GM18507 (cell line): ENCODE measurements around the gene KBTBD12.

Source experiments
- DNase-seq: peaks from one replicate; pipeline ENCODE4 v3.0.0; 2011; ENCODE audit warnings: low read depth; ENCODE audit not compliant: insufficient read length; ENCODE audit errors: extremely low spot score
- FAIRE-seq: peaks from 2 replicates; lab custom pipeline; 2011; peaks lifted over from hg19 to GRCh38; lab: Jason Lieb, UNC

The KBTBD12 gene

DNA sequence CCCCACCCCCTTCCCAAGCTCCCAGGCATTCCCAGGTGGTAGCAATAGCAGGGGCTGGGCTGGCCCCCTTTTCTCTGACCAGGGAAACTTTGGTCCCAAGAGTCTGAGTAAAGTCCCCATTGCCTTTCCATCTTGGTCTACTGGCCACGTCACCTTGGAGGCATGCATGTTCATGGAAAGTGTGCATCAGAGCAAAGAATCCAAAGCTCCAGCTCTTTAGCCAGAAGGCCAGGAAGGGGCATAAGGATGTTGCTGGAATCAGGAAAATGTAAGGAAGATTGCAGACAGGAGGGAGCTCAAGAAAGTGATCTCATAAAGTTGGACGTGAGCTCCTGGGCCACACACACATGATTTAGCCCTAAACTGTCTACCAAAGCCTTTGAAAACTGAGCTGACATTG lies 63.6 kb downstream of the KBTBD12 start:
- no peak for DNase-seq
- no peak for FAIRE-seq

GRCh38 chr3:127979473-127979872 lies 64.4 kb downstream of the KBTBD12 start:
- FAIRE-seq (no peak), DNase-seq (no peak)

DNA sequence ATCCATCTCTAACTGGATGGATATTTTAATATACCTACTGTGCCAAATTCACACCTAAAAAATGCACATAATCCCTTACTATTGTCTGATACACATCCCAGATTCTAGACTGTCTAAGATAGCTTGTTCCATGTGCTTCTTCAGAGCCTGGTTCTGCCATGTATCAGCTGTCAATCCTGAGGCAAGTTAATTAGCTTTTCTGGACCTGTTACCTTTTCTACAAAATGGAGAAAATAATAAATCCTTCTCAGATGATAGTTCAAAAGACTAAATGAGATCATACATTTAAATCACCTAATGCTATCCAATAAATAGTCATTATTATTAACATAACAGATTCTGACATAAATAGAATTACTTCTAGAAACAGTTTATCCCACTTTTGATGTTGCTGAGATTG lies 66.1 kb downstream of the KBTBD12 start:
- FAIRE-seq, result no peak
- DNase-seq, result no peak

- no peak for FAIRE-seq
- DNase-seq, result no peak
Measured at GRCh38 chr3:127982155-127982554, 67.1 kb downstream of the KBTBD12 start.

DNA sequence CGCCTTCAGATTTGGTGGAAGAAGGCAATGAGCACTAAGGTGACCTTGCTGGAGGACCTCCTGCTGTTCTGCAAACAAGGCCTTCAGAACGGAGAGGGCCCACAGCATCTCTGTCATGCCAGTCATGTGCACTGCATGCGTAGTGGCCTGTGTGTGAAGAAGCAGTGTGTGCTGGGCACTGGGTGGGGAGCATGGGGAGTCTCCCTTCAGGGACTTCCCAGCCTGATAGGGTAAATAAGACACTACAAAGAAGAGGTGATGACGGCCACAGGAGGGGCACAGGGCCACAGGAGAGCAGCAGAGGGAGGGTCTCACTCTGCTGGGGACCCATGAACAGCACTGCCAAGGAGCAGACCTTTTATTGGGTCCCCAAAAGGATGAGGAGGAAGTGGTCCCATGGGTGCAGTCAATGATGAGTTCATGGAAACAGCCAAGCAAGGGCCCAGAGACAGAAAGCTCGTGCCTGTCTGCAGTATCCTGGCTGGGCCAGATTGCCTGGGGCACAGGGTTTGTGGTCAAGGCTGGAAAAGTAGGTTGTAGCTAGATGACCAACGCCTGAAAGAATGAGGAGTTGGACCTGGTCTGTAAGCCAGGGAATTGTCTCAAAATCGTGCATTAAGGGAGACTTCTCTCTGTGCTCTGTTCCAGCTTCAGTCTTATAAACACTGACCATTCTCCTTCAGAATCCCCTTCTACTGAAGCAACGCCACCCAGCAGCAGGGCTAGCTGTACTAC lies 69.4 kb downstream of the KBTBD12 start:
- FAIRE-seq, result no peak
- DNase-seq, result no peak

GRCh38 chr3:127985216-127985615 lies 70.2 kb downstream of the KBTBD12 start:
- no peak for DNase-seq
- FAIRE-seq, result no peak

GRCh38 chr3:127985655-127986225 lies 70.7 kb downstream of the KBTBD12 start:
- no peak for FAIRE-seq
- DNase-seq, result no peak

DNA sequence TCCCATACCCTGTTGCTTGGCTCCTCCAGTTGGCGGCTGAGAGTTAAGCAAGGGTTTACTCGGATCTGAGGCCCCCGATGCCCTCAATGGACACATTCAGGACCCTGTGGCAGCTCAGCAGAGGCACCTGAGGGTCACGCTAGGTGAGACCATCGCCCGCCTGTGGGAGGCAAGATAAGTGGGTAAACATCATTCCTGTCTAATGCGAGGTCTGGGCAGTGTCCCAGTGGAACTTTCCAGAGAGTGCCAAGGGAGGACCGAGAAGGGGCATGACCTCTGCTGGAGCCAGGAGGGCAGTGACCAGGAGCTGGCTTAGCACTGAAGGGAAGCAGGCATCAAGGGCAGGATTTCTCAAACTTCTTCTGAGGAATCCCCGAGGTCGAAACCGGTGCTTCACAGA lies 71.8 kb downstream of the KBTBD12 start:
- DNase-seq, result no peak
- FAIRE-seq, result no peak

DNA sequence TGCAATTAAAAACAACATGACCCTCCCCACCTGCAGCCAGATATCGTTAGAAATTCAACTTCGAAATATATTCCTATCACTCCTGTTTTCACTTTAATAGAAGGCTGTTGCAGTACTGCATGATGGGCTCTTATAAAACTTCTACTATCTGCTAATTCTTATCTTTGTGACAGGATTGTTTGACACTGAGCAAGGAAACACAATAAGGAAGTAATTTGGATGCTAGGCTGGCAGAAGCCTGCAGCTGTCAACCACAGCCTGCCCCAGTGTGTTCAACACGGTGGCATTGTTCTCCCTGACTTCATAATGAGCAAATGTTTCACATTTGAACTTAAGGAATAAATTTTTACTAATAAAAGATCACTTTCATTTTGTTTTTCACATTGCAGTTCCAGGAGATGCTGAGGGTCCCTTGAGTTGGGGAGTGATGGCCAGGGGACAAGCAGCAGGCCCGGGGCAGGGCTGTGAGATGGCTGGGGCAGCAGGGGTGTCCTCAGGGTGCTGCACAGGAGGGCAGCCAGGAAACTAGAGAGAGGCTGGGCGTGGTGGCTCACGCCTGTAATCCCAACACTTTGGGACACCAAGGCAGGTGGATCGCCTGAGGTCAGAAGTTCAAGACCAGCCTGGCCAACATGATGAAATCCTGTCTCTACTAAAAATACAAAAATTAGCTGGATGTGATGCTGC lies 72.4 kb downstream of the KBTBD12 start:
- DNase-seq (no peak), FAIRE-seq (no peak)

GRCh38 chr3:127988770-127989557 lies 73.9 kb downstream of the KBTBD12 start:
- DNase-seq, result no peak
- FAIRE-seq, result no peak

- DNase-seq (no peak), FAIRE-seq (no peak)
Measured at GRCh38 chr3:127990051-127990450, 75.0 kb downstream of the KBTBD12 start.

DNA sequence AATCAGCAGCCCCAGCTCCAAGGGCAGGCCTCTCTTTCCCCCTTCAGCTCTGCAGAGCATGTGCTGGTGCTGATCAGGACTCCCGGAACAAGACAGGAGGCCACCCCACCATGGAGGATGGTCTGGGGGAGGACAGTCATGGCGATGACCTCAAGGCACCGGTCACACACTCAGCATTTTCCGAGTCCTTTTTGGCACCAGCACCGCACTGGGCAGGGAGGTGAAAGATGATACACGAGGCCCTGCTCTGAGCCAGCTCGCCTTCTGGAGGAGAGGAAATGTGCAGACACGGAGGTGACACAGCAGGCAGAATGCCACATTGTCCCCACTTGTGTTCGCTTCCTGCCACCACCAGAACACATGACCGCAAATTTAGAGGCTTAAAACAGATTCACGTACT lies 75.4 kb downstream of the KBTBD12 start:
- FAIRE-seq (no peak), DNase-seq (no peak)

DNA sequence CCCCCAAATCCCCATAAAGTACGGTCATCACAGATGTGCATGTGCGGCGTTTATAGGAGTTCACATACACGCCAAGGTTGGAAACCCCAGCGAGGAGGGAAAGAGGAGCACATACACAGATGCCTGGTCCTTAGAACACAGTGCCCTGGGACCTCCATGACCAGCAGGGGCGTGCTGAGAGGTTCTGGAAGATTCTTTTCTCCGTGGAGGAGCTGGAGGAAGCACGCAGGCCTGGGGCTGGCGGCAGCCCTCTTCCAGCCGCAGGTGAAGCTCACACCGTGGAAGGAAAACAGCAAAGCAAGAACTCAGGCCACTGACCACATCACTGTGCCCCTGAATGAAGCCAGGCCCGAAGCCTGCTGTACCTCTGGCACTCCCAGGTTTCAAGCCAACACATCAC lies 76.2 kb downstream of the KBTBD12 start:
- DNase-seq (no peak), FAIRE-seq (no peak)

GRCh38 chr3:127991681-127992080 lies 76.6 kb downstream of the KBTBD12 start:
- DNase-seq (no peak), FAIRE-seq (no peak)

DNA sequence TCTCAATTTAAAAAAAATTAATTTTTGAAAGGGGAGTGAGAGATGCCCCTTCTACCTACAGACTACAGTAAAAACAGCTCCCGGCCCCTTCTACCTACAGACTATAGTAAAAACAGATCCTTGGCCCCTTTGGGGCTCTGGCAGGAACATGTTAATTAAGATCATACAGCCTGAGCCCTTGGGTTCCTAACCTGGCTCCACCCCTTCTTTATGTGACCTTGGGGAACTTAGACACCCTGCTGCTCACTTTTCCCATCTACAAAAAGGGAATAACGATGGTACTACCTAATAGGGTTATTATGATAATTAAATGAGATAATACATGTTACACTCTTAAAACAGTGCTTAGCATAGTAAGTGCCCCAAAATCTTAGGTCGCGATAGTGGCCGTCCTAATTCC lies 77.1 kb downstream of the KBTBD12 start:
- FAIRE-seq (no peak), DNase-seq (no peak)

GRCh38 chr3:127994011-127994410 lies 79.0 kb downstream of the KBTBD12 start:
- FAIRE-seq (no peak), DNase-seq (no peak)

DNA sequence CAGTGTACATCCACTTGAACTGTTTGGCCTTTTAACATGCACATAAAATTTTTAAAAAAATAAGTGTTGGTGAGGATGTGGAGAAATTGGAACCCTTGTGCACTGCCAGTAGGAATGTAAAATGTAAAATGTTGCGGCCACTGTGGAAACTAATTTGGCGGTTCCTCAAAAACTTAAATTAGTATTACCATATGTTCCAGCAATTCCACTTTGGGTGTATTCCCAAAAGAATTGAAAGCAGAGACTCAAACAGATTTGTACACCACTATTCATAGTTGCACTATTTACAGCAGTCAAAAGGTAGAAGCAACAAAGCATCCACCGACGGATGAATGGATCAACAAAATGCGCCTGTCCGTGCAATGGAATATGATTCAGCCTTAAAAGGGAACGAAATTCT lies 82.0 kb downstream of the KBTBD12 start:
- DNase-seq (no peak), FAIRE-seq (no peak)

DNA sequence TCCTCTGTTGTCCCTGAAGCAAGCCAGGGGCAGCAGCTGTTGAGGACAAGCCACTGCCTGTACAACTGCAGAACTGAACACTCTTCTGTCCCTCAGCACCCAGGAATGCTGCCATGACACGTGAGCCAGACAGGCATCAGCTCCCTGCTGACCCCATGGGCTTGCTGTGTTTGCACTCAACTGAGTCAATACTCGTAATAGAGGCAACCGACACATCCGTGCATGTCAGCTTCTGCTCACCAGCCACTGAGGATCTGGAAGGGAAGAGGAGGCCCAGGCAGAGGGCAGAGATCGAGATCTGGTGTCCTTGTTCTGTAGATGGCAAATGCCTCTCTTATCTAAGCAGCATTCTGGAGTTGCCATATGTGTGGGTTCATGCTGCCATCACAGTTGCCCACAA lies 82.9 kb downstream of the KBTBD12 start:
- FAIRE-seq (no peak), DNase-seq (no peak)

DNA sequence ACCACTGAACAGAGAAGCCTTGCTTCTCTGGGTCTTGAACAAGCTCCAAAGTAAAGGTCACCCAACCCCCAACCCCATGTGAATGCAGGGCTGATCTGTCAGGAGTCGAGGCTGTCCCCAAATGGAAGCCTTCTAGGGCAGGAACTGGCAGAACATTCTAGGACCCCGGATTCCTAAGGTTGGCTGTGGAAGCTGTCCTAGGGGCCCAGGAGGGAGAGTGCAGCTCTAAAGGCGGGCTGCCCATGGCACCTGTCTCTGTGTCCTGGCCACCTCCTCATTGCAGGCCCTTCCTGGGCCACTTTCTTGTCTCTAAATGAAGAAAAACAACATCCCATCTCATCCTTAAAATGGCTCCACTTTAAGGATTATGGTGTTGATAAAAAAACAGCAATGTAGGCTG lies 83.6 kb downstream of the KBTBD12 start:
- FAIRE-seq (no peak), DNase-seq (no peak)

DNA sequence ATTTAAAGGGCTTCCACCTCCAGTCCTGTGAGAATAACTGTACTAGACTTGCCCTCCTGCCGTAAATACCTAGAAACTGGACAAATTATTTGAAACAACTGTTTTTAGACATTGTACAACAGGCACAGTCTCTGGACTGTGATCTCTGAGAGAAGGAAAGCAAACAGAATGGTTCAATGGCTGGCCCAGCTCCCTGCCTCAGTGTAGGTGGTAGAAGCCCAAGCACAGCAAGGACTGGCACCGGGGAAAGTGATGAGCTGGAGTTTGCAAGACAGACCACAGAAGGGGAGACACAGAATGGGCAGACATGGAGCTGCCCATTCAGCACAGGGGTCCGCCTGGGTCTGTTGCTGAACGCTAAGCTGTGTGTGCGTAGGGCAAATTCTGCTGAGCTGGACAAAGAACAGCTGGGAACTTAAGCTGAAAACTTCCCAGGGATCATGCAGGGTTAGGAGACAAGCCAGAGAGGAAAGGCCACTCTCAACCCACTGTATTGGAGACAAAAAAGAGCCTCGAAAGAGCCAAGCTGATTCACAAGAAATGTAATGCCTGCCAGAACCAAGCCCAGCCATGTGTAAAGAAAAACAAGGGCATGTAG lies 84.6 kb downstream of the KBTBD12 start:
- FAIRE-seq (no peak), DNase-seq (no peak)
